GM12801 (cell line): Measurements from ENCODE around the gene EMC9.

Experiments
- TF ChIP-seq, protein P1 (sequence below): IDR thresholded peaks from one replicate; pipeline ENCODE4 v1.5.1; 2011; ENCODE audit warnings: control low read depth; ENCODE audit not compliant: insufficient read length; ENCODE audit errors: extremely low read depth

The EMC9 gene

DNA sequence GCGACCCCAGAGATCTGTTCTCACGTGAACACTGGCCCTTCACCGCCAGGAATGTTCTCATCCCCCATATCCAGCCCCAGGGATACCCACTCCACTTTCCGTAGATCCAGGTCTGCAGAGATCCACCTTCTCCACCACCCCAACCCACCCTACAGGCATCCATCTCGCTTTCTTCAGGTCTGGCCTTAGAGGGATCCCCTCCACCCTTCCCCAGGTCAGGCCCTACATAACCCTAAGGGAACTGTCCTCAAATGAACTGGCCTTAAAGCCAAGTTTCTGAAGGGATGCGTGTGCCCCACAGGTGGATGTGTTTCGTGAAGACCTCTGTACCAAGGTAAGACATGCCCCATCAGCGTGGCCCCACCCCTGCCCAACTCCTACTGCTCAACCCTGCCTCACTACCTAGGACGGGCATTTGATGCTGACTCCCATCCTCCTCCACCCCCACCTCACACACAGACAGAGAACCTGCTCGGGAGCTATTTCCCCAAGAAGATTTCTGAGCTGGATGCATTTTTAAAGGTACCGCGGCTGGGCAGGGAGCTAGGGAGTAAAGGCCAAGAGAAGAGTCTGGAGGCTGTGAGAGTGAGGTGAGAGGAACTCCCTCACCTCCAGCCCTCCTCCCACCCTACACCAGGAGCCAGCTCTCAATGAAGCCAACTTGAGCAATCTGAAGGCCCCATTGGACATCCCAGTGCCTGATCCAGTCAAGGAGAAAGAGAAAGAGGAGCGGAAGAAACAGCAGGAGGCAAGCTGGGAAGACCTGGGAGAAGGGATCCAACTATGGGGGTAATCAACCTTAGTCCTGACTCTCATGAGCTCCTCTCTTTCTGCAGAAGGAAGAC is 4.5 kb downstream of the EMC9 start:
- TF ChIP-seq, protein P1, sequence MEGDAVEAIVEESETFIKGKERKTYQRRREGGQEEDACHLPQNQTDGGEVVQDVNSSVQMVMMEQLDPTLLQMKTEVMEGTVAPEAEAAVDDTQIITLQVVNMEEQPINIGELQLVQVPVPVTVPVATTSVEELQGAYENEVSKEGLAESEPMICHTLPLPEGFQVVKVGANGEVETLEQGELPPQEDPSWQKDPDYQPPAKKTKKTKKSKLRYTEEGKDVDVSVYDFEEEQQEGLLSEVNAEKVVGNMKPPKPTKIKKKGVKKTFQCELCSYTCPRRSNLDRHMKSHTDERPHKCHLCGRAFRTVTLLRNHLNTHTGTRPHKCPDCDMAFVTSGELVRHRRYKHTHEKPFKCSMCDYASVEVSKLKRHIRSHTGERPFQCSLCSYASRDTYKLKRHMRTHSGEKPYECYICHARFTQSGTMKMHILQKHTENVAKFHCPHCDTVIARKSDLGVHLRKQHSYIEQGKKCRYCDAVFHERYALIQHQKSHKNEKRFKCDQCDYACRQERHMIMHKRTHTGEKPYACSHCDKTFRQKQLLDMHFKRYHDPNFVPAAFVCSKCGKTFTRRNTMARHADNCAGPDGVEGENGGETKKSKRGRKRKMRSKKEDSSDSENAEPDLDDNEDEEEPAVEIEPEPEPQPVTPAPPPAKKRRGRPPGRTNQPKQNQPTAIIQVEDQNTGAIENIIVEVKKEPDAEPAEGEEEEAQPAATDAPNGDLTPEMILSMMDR, result no peak

DNA sequence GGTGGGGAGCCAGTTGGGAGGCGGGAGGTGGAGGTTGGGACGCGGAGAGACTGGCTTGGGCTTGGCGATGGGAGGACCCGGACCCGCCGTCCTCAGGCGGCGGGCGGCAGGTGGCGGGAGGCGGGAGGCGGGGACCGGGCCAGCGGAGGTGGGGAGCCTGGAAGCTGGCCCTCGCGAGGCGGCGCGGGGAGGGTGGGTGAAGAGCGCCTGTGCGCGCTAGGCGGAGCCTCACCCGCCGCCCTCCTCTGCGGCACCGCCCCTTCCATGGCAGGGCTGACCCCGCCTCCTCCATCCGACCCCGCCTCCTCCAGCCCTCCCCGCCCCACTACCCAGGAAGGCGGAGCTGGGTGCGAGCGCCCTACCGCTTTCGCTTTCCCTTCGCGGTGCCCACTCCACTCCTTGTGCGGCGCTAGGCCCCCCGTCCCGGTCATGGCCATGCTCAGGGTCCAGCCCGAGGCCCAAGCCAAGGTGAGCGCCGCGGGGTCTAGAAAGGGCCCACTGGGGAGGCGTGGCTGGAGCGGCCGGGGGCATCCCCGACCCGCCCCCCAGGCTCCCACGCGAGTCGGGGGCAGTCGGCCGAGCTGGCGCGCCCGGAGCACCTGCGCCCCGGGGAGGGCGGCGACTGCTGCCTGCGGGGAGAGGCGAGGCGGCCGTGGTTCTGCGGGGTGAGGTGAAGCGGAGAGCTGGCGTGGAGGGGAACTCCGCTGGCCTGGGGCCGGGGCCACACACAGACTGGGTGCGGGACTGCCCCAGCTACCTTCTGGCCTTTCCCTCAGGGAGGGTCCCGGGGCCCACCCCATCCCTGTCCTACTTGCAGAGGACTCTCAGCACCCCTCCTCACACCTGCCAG is 5.3 kb downstream of the EMC9 start, which contains the start of gene PSME1:
PSME1 (plus strand) TSS at position 361 of the 850 bp plus-strand sequence; CDS start at position 430, 69 bp downstream.
- TF ChIP-seq, protein P1, result no peak

DNA sequence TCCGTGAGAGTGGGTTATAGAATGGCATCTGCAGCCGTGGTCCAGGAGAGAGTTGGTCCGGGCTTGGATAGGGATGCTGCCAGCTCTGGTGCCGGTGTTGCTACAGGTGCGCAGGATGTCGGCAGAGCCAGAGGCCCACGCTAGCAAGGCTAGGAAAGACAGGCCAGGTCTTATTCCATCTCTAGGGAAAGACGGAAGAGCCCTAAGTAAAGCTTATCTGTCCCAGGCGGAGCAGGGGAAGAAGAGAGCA is 5.9 kb downstream of the EMC9 start:
- TF ChIP-seq, protein P1, result no peak

DNA sequence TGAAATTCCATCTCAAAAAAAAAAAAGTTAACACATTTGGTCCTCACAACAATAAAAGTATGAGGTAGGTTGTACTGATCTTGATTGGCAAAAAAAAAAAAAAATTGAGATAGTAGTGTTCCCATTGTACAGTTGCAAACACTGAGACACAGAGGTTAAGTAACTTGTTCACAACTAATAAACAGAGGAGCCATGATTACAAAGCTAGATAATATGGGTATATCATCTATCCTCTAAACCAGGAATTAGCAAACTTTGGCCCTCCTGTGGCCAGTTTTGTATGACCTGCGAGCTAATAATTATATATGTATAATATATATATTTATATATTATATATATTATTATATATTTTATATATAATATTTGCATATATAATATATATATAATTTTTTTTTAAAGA is 7.7 kb downstream of the EMC9 start:
- TF ChIP-seq, protein P1, result no peak

DNA sequence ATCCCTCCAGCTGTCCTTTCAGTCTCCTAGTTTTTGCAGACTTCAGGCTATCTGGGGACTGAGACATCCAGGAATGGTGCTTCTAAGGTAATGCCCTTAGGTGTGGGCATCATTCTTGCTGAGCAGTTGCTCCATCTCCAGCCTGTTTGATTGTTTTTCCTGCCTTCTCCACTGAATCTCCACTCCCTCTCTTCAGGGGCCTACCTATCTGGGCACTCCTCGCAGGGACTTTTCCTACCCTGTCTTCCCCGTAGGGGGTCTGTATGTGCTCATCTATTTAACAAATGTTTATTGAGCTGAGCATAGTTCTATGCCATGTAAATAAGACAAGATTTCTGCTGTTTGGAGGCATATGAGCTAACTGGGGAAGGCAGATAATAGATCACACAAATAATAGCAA is 8.4 kb downstream of the EMC9 start:
- TF ChIP-seq, protein P1, result no peak

DNA sequence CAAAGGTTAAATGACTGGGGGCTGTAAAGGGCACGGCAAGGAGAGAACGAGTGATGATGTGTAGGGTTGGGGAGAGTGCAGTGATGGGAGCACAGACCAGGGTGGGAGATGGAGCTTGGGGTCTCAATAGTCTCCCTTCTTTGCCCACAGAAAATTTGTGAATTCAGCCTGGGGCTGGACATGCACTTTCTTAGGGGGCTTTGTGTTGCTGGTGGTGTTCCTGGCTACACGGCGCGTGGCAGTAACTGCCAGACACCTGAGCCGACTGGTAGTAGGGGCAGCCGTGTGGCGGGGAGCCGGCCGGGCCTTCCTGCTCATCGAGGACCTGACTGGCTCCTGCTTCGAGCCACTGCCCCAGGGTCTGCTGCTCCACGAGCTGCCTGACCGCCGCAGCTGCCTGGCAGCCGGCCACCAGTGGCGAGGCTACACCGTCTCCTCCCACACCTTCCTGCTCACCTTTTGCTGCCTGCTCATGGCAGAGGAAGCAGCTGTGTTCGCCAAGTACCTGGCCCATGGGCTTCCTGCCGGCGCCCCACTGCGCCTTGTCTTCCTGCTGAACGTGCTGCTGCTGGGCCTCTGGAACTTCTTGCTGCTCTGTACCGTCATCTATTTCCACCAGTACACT is 9.2 kb downstream of the EMC9 start:
- TF ChIP-seq, protein P1, result no peak

DNA sequence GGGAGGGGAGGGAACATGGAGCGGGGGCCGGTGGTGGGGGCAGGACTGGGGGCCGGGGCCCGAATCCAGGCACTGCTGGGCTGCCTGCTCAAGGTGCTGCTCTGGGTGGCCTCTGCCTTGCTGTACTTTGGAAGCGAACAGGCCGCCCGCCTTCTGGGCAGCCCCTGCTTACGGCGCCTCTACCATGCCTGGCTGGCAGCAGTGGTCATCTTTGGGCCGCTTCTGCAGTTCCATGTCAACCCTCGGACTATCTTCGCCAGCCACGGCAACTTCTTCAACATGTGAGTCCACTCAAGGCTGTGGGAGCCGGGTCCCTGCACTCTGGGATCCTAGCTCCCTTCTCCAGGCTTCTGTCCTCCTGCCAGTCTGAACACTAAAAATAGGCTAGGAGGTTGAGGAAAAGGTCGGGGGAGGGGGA is 9.8 kb downstream of the EMC9 start:
- TF ChIP-seq, protein P1, result no peak
